22Rv1 (cell line): ENCODE measurements around the gene COQ8A.

Experiments
- H3K27ac ChIP-seq: fragments of 450-650 bp; 2 replicates; pipeline ENCODE4 v1.5.1; 2017
- CTCF ChIP-seq: fragments of 450-650 bp; IDR thresholded peaks from 2 replicates; pipeline ENCODE4 v1.5.1; 2017; ENCODE audit warnings: mild to moderate bottlenecking
- ZFX ChIP-seq: fragments of 450-650 bp; IDR thresholded peaks from 2 replicates; pipeline ENCODE4 v1.6.1; 2017; ENCODE audit warnings: antibody characterized with exemption, borderline replicate concordance

COQ8A gene

GRCh38 chr1:226946841-226947240 is 6.7 kb downstream of the COQ8A start:
- no peak overlapping the region for H3K27ac ChIP-seq
- no peak for TF ChIP-seq ZFX
- no peak for TF ChIP-seq CTCF

- TF ChIP-seq ZFX, result no peak
- no peak for TF ChIP-seq CTCF
- H3K27ac ChIP-seq, result no peak overlapping the region
These were observed 8.0 kb downstream of the COQ8A start for GRCh38 chr1:226948051-226948450.

GRCh38 chr1:226948480-226948879 is 8.4 kb downstream of the COQ8A start:
- H3K27ac ChIP-seq, result no peak overlapping the region
- TF ChIP-seq CTCF (no peak), ZFX (no peak)

- H3K27ac ChIP-seq, result no peak overlapping the region
These were observed 8.9 kb downstream of the COQ8A start for GRCh38 chr1:226948996-226949395.

GRCh38 chr1:226949401-226949800 is 9.3 kb downstream of the COQ8A start:
- TF ChIP-seq ZFX (no peak), CTCF (no peak)
- no peak overlapping the region for H3K27ac ChIP-seq

More at GRCh38 chr1:226948996-226949395, 8.9 kb downstream of the COQ8A start:
- TF ChIP-seq CTCF (no peak), ZFX (no peak)

GRCh38 chr1:226950316-226950715 is 10.2 kb downstream of the COQ8A start:
- H3K27ac ChIP-seq, result no peak overlapping the region
- TF ChIP-seq ZFX (no peak), CTCF (no peak)

- H3K27ac ChIP-seq, result no peak overlapping the region
- TF ChIP-seq CTCF (no peak), ZFX (no peak)
These were observed 10.8 kb downstream of the COQ8A start for GRCh38 chr1:226950871-226951270.
